Calu3 (cell line): ENCODE results near the gene WHAMM. TPM values are rescaled to one million over a fixed set of nuclear protein-coding genes. Genes with fewer than 3 reads are reported as not detected.

Experiments used
- BruUV-seq: library from RNA; stranded (reverse); fragments of 400-500 nt; replicated peaks from 2 replicates; lab custom pipeline; 2021; lab: Mats Ljungman, UMichigan
- CTCF ChIA-PET: fragments of 300-600 bp; sonication (Branson Sonifier 250); formaldehyde crosslinking; loops from one replicate; lab custom pipeline; 2022; ENCODE audit warnings: antibody characterized with exemption; lab: Charles Lee
- DNase-seq: peaks from one replicate; pipeline ENCODE4 v3.0.0; 2022
- H3K27ac Mint-ChIP-seq: one replicate; pipeline ENCODE4 v1.8.0; 2022; ENCODE audit warnings: mixed read lengths; ENCODE audit not compliant: unreplicated experiment
- H3K27me3 Mint-ChIP-seq: one replicate; pipeline ENCODE4 v1.8.0; 2022; ENCODE audit warnings: mixed read lengths; ENCODE audit not compliant: unreplicated experiment
- H3K36me3 Mint-ChIP-seq: one replicate; pipeline ENCODE4 v1.8.0; 2022; ENCODE audit warnings: mild to moderate bottlenecking, moderate library complexity, mixed read lengths; ENCODE audit not compliant: insufficient read depth, unreplicated experiment
- H3K4me1 Mint-ChIP-seq: one replicate; pipeline ENCODE4 v1.8.0; 2022; ENCODE audit warnings: mild to moderate bottlenecking, low read depth, mixed read lengths; ENCODE audit not compliant: unreplicated experiment
- H3K4me3 Mint-ChIP-seq: one replicate; pipeline ENCODE4 v1.8.0; 2022; ENCODE audit warnings: mild to moderate bottlenecking, low read depth, moderate library complexity, mixed read lengths; ENCODE audit not compliant: unreplicated experiment
- H3K9me3 Mint-ChIP-seq: one replicate; pipeline ENCODE4 v1.8.0; 2022; ENCODE audit warnings: low read depth, mixed read lengths; ENCODE audit not compliant: unreplicated experiment
- CTCF ChIP-seq: fragments of 200-600 bp; IDR thresholded peaks from one replicate; pipeline ENCODE4 v1.8.0; 2022; ENCODE audit warnings: antibody characterized with exemption; ENCODE audit not compliant: unreplicated experiment
- intact Hi-C: fragments of 100-400 bp; cut with micrococcal nuclease; formaldehyde crosslinking; loops from one replicate; pipeline ENCODE4 v1.10.0; 2022; ENCODE audit not compliant: unreplicated experiment
- total RNA-seq: library from RNA; stranded (reverse); gene quantifications from 2 replicates; pipeline ENCODE4 v1.2.3, GENCODE V29; 2022

The WHAMM gene
- total RNA-seq, 1 experiment from 2014 or later, result 12.1 TPM

GRCh38 chr15:82838096-82838735 lies 28.8 kb downstream of the WHAMM start:
- no TSS peak for BruUV-seq
- Mint-ChIP-seq H3K4me1 (peaks cover 4% of the 10 kb centered on the region), H3K36me3 (peaks cover 49% of the 10 kb centered on the region), H3K4me3 (no peak overlapping the region), H3K27ac (no peak overlapping the region), H3K9me3 (no peaks in the 10 kb centered on the region), H3K27me3 (no peaks in the 10 kb centered on the region)
- DNase-seq, result no peak
- no peak for TF ChIP-seq CTCF
- CTCF ChIA-PET, result no interaction called here
- intact Hi-C loops, result loop anchor here (10.0 kb wide), 1 partner anchor 147 kb away; the partner anchor contains the start of gene RAMAC

GRCh38 chr15:82839136-82839535 lies 29.7 kb downstream of the WHAMM start:
- no peak for TF ChIP-seq CTCF
- H3K4me1 Mint-ChIP-seq, result no peaks in the 10 kb centered on the region
- no peak overlapping the region for H3K27ac Mint-ChIP-seq
- no TSS peak for BruUV-seq
- CTCF ChIA-PET, result no interaction called here
- intact Hi-C loops, result loop anchor here (10.0 kb wide), 1 partner anchor 146 kb away; the partner anchor contains the start of gene RAMAC
- no peak for DNase-seq
- no peak overlapping the region for H3K4me3 Mint-ChIP-seq
- no peaks in the 10 kb centered on the region for H3K9me3 Mint-ChIP-seq
- no peaks in the 10 kb centered on the region for H3K27me3 Mint-ChIP-seq
- H3K36me3 Mint-ChIP-seq, result peaks cover 40% of the 10 kb centered on the region

GRCh38 chr15:82840166-82840565 lies 30.7 kb downstream of the WHAMM start:
- H3K27me3 Mint-ChIP-seq, result no peaks in the 10 kb centered on the region
- peaks cover 31% of the 10 kb centered on the region for H3K36me3 Mint-ChIP-seq
- DNase-seq, result no peak
- CTCF ChIA-PET, result no interaction called here
- no peaks in the 10 kb centered on the region for H3K9me3 Mint-ChIP-seq
- no peak overlapping the region for H3K4me3 Mint-ChIP-seq
- no TSS peak for BruUV-seq
- no peak for TF ChIP-seq CTCF
- H3K4me1 Mint-ChIP-seq, result no peaks in the 10 kb centered on the region
- H3K27ac Mint-ChIP-seq, result no peak overlapping the region
- intact Hi-C loops, result no loop called here

GRCh38 chr15:82843566-82843965 lies 34.1 kb downstream of the WHAMM start:
- no peaks in the 10 kb centered on the region for H3K27me3 Mint-ChIP-seq
- intact Hi-C loops, result no loop called here
- H3K27ac Mint-ChIP-seq, result no peak overlapping the region
- CTCF ChIA-PET, result no interaction called here
- no peaks in the 10 kb centered on the region for H3K9me3 Mint-ChIP-seq
- no peak for DNase-seq
- no peaks in the 10 kb centered on the region for H3K4me1 Mint-ChIP-seq
- BruUV-seq, result no TSS peak
- no peak for TF ChIP-seq CTCF
- peaks cover 9% of the 10 kb centered on the region for H3K36me3 Mint-ChIP-seq
- H3K4me3 Mint-ChIP-seq, result no peak overlapping the region
